ENCODE data around the gene WSB1. TPM values are rescaled to one million over a fixed set of nuclear protein-coding genes. Genes with fewer than 3 reads are reported as not detected.

WSB1 gene
- total RNA-seq, 1 donor from 2014 or later: 521 TPM

- Mint-ChIP-seq H3K4me3 (no peak overlapping the region), H3K9me3 (no peaks in the 10 kb centered on the region), H3K27me3 (ENCODE audit: insufficient read depth, low read depth) (peaks cover 4% of the 10 kb centered on the region), H3K4me1 (peaks cover 25% of the 10 kb centered on the region), H3K27ac (no peak overlapping the region), H3K36me3 (no peaks in the 10 kb centered on the region)
- Histone ChIP-seq H4K20me1 (ENCODE audit: low read depth) (no peaks in the 10 kb centered on the region), H3K27ac (no peak overlapping the region), H3K4me1 (peaks cover 3% of the 10 kb centered on the region), H3F3A (ENCODE audit: low read depth) (peaks cover 14% of the 10 kb centered on the region), H3K27me3 (no peaks in the 10 kb centered on the region), H3K4me3 (no peak overlapping the region), H3K4me2 (no peak overlapping the region), H3K9ac (no peak overlapping the region), H3K79me2 (ENCODE audit: low read depth) (no peaks in the 10 kb centered on the region), H3K9me3 (ENCODE audit: low read depth) (no peaks in the 10 kb centered on the region), H3K36me3 (no peaks in the 10 kb centered on the region), H2AFZ (replicated peaks) (no peak overlapping the region)
- no peak for DNase-seq (ENCODE audit: low spot score)
- no peak for TF ChIP-seq CTCF (IDR thresholded peaks at IDR 0.05)
These were observed 35.4 kb downstream of the WSB1 start for GRCh38 chr17:27329146-27329805.

DNA sequence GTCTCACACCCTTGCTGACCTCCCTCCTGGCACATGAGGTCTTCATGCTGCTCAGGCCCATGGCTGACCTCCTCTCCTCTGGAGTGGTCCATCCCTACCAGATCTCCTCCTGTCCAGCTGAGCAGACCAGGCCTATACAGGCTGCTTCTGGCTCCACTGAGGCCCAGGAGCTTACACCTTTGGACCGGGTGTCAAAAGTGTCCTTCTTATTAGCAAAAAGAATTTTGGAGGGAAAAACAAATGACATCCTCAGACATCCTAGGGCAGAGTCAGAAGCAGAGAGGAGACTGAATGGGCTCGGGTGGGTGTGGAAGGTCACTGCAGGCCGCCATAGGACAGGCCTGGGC is 38.1 kb downstream of the WSB1 start:
- Mint-ChIP-seq H3K4me1 (peaks cover 25% of the 10 kb centered on the region), H3K9me3 (no peaks in the 10 kb centered on the region), H3K27me3 (ENCODE audit: insufficient read depth, low read depth) (peaks cover 6% of the 10 kb centered on the region), H3K4me3 (peak overlapping the region; percentile 67), H3K36me3 (no peaks in the 10 kb centered on the region), H3K27ac (no peak overlapping the region)
- H3K9ac ChIP-seq: no peak overlapping the region
- no peaks in the 10 kb centered on the region for H3K27me3 ChIP-seq
- peak overlapping the region; percentile 80 for H3K4me2 ChIP-seq
- H3F3A ChIP-seq (ENCODE audit: low read depth): peaks cover 14% of the 10 kb centered on the region
- TF ChIP-seq EZH2phosphoT487 (IDR thresholded peaks at IDR 0.05) (no peak), EZH2 (IDR thresholded peaks at IDR 0.05) (no peak), CTCF (IDR thresholded peaks at IDR 0.05) (no peak)
- no peaks in the 10 kb centered on the region for H3K36me3 ChIP-seq
- H3K27ac ChIP-seq: no peak overlapping the region
- no peak overlapping the region for H2AFZ ChIP-seq (replicated peaks)
- H3K4me3 ChIP-seq: no peak overlapping the region
- no peaks in the 10 kb centered on the region for H4K20me1 ChIP-seq (ENCODE audit: low read depth)
- H3K79me2 ChIP-seq (ENCODE audit: low read depth): no peaks in the 10 kb centered on the region
- H3K9me3 ChIP-seq (ENCODE audit: low read depth): no peaks in the 10 kb centered on the region
- no peak for DNase-seq (ENCODE audit: low spot score)
- H3K4me1 ChIP-seq: peaks cover 3% of the 10 kb centered on the region

GRCh38 chr17:27332485-27333409 is 38.8 kb downstream of the WSB1 start:
- peak; percentile 97 for DNase-seq (ENCODE audit: low spot score)
- no peaks in the 10 kb centered on the region for H3K36me3 Mint-ChIP-seq
- TF ChIP-seq CTCF (IDR thresholded peaks at IDR 0.05) (peak; percentile 77), EZH2phosphoT487 (IDR thresholded peaks at IDR 0.05) (no peak)
- peak overlapping the region; percentile 81 for H3K4me3 Mint-ChIP-seq
- Histone ChIP-seq H3K4me3 (peak overlapping the region; percentile 53), H3K36me3 (no peaks in the 10 kb centered on the region), H3K27ac (no peak overlapping the region), H3K9me3 (ENCODE audit: low read depth) (no peaks in the 10 kb centered on the region), H3K79me2 (ENCODE audit: low read depth) (no peaks in the 10 kb centered on the region), H3K4me1 (peaks cover 3% of the 10 kb centered on the region), H3F3A (ENCODE audit: low read depth) (peaks cover 14% of the 10 kb centered on the region), H3K4me2 (peak overlapping the region; percentile 80), H4K20me1 (ENCODE audit: low read depth) (no peaks in the 10 kb centered on the region), H2AFZ (replicated peaks) (peak overlapping the region; percentile 81), H3K9ac (no peak overlapping the region), H3K27me3 (no peaks in the 10 kb centered on the region)
- peaks cover 6% of the 10 kb centered on the region for H3K27me3 Mint-ChIP-seq (ENCODE audit: insufficient read depth, low read depth)
- H3K9me3 Mint-ChIP-seq: no peaks in the 10 kb centered on the region
- H3K27ac Mint-ChIP-seq: peak overlapping the region; percentile 81
- H3K4me1 Mint-ChIP-seq: peaks cover 25% of the 10 kb centered on the region

Data from neural progenitor cell (in vitro differentiated cells).